Keratinocyte (primary cell): Measurements from ENCODE around the gene BRI3BP.
"Not testable (repeated sequence)": the region's sequence is repeated elsewhere in the genome, so short reads cannot be mapped to it uniquely, and the experiment has no call there.

ENCODE experiments used
- EZH2 ChIP-seq: IDR thresholded peaks from one replicate; pipeline ENCODE4 v1.6.1; 2012; ENCODE audit warnings: inconsistent platforms, mild to moderate bottlenecking, low read length, moderate library complexity
- TF ChIP-seq, protein P1 (sequence below), 3 experiments: IDR thresholded peaks in 1 of 3; conservative IDR thresholded peaks in 1 of 3; optimal IDR thresholded peaks in 1 of 3; 2 replicates in 2 of 3; 3 replicates in 1 of 3; pipeline versions ENCODE3 to v1.5.1; 2011; ENCODE audit warnings: low read length in 3 of 3, mild to moderate bottlenecking in 3 of 3, moderate library complexity in 2 of 3, control low read depth in 1 of 3, inconsistent platforms in 1 of 3; ENCODE audit not compliant: insufficient read depth in 2 of 3; ENCODE audit errors: extremely low read depth in 1 of 3

DNA sequence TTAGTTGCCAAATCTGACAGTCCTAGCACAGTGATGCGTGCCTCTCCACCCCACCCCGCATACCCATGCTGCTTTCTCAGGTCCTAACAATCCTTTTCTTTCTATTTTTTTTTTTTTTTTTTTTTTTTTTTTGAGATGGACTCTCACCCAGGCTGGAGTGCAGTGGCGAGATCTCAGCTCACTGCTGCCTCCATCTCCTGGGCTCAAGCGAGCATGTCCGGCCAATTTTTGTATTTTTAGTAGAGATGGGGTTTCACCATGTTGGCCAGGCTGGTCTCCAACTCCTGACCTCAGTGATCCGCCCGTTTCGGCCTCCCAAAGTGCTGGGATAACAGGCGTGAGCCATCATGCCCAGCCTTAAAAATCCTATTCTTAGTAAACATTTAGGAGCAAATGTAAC lies 38.0 kb downstream of the BRI3BP start:
- not testable (repeated sequence) for TF ChIP-seq EZH2
- TF ChIP-seq, protein P1, sequence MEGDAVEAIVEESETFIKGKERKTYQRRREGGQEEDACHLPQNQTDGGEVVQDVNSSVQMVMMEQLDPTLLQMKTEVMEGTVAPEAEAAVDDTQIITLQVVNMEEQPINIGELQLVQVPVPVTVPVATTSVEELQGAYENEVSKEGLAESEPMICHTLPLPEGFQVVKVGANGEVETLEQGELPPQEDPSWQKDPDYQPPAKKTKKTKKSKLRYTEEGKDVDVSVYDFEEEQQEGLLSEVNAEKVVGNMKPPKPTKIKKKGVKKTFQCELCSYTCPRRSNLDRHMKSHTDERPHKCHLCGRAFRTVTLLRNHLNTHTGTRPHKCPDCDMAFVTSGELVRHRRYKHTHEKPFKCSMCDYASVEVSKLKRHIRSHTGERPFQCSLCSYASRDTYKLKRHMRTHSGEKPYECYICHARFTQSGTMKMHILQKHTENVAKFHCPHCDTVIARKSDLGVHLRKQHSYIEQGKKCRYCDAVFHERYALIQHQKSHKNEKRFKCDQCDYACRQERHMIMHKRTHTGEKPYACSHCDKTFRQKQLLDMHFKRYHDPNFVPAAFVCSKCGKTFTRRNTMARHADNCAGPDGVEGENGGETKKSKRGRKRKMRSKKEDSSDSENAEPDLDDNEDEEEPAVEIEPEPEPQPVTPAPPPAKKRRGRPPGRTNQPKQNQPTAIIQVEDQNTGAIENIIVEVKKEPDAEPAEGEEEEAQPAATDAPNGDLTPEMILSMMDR (optimal IDR thresholded peaks at IDR 0.05 in 1 of 3, IDR thresholded peaks at IDR 0.05 in 1 of 3, conservative IDR thresholded peaks at IDR 0.05 in 1 of 3; ENCODE audit: extremely low read depth in 1 of 3, insufficient read depth in 2 of 3, low read length in 3 of 3) = not testable (repeated sequence)
